CD4-positive, alpha-beta T cell treated with Interleukin-12 subunit alpha and Interleukin-12 subunit beta, for 1 hour (primary cell): ENCODE measurements around the gene EDEM1.

ENCODE experiments used
- DNase-seq: peaks from one replicate; pipeline ENCODE4 v3.0.0-alpha.2; 2020

Gene EDEM1

GRCh38 chr3:5201536-5201935 is 14.0 kb downstream of the EDEM1 start:
- DNase-seq: no peak

GRCh38 chr3:5202222-5202621 is 14.7 kb downstream of the EDEM1 start:
- DNase-seq: no peak

GRCh38 chr3:5205165-5205941 is 17.8 kb downstream of the EDEM1 start:
- DNase-seq: no peak

- DNase-seq: no peak
Observed at GRCh38 chr3:5210926-5211325, 23.4 kb downstream of the EDEM1 start.

- no peak for DNase-seq
Observed at GRCh38 chr3:5212628-5213573, 25.4 kb downstream of the EDEM1 start.

GRCh38 chr3:5213574-5213966 is 26.1 kb downstream of the EDEM1 start:
- DNase-seq: no peak

- DNase-seq: no peak
Observed at GRCh38 chr3:5214352-5214751, 26.8 kb downstream of the EDEM1 start.

- no peak for DNase-seq
Observed at GRCh38 chr3:5217824-5218595, 30.5 kb downstream of the EDEM1 start.

GRCh38 chr3:5218815-5219214 is 31.3 kb downstream of the EDEM1 start:
- no peak for DNase-seq

GRCh38 chr3:5219216-5219615 is 31.7 kb downstream of the EDEM1 start:
- DNase-seq: no peak

GRCh38 chr3:5220193-5220592 is 32.7 kb downstream of the EDEM1 start:
- DNase-seq: no peak

GRCh38 chr3:5220667-5221431 is 33.3 kb downstream of the EDEM1 start:
- no peak for DNase-seq

- no peak for DNase-seq
Observed at GRCh38 chr3:5221701-5222100, 34.2 kb downstream of the EDEM1 start.

- no peak for DNase-seq
Observed at GRCh38 chr3:5222283-5223005, 34.9 kb downstream of the EDEM1 start.

- DNase-seq: no peak
Observed at GRCh38 chr3:5226783-5227182, 39.3 kb downstream of the EDEM1 start.

GRCh38 chr3:5227812-5228211 is 40.3 kb downstream of the EDEM1 start:
- no peak for DNase-seq

GRCh38 chr3:5229414-5229813 is 41.9 kb downstream of the EDEM1 start:
- no peak for DNase-seq

- DNase-seq: no peak
Observed at GRCh38 chr3:5231074-5231473, 43.6 kb downstream of the EDEM1 start.

- DNase-seq: no peak
Observed at GRCh38 chr3:5231487-5231886, 44.0 kb downstream of the EDEM1 start.

GRCh38 chr3:5232570-5232969 is 45.1 kb downstream of the EDEM1 start:
- DNase-seq: no peak

GRCh38 chr3:5233026-5233425 is 45.5 kb downstream of the EDEM1 start:
- DNase-seq: no peak

- no peak for DNase-seq
Observed at GRCh38 chr3:5235655-5236054, 48.1 kb downstream of the EDEM1 start.
